SU-DHL-6 (cell line): ENCODE data around the gene MBD5.

Source experiments
- EZH2phosphoT487 ChIP-seq: fragments of 200-600 bp; sonication (generic), shearing (Covaris generic); conservative IDR thresholded peaks from 2 replicates; pipeline ENCODE4 v1.6.1; 2018; ENCODE audit warnings: mild to moderate bottlenecking, antibody characterized with exemption, low read length, moderate library complexity, mixed read lengths
- TF ChIP-seq, protein P1 (sequence below): fragments of 200-600 bp; sonication (generic); IDR thresholded peaks from one replicate; pipeline ENCODE4 v1.5.1; 2017; ENCODE audit warnings: antibody characterized with exemption, mild to moderate bottlenecking, low read length, moderate library complexity; ENCODE audit not compliant: insufficient read depth, poor library complexity, severe bottlenecking

- TF ChIP-seq, protein P1, sequence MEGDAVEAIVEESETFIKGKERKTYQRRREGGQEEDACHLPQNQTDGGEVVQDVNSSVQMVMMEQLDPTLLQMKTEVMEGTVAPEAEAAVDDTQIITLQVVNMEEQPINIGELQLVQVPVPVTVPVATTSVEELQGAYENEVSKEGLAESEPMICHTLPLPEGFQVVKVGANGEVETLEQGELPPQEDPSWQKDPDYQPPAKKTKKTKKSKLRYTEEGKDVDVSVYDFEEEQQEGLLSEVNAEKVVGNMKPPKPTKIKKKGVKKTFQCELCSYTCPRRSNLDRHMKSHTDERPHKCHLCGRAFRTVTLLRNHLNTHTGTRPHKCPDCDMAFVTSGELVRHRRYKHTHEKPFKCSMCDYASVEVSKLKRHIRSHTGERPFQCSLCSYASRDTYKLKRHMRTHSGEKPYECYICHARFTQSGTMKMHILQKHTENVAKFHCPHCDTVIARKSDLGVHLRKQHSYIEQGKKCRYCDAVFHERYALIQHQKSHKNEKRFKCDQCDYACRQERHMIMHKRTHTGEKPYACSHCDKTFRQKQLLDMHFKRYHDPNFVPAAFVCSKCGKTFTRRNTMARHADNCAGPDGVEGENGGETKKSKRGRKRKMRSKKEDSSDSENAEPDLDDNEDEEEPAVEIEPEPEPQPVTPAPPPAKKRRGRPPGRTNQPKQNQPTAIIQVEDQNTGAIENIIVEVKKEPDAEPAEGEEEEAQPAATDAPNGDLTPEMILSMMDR, result no peak
- TF ChIP-seq EZH2phosphoT487, result no peak
These were observed 390.0 kb downstream of the MBD5 start for GRCh38 chr2:148410899-148411298.
